NCI-H146 treated with DMSO at 0.1 percent for 48 hours (cell line): ENCODE data around the gene GLG1.

Experiments used
- DNase-seq: peaks from one replicate; lab custom pipeline; 2025; ENCODE audit not compliant: unreplicated experiment; lab: John Stamatoyannopoulos, UW

The GLG1 gene

DNA sequence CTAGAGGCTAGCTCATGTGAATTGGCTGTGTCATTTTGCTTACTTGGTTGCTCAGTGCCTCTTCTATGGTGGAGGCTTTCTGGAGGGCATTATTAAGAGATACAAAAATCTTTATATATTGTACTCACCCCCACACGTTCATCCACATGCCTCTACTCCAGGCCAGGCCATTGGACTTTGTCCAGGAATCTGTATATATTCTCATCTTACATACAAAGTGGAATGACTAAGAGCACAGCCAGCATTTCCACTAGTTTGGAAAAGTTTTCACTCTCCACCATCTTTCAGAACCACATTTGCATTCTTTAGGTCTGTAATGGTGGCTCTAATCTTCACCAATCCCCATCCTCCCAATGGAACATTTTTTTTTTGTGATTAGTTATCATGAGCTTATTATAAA is 4.8 kb upstream of the GLG1 start:
- no peak for DNase-seq

DNA sequence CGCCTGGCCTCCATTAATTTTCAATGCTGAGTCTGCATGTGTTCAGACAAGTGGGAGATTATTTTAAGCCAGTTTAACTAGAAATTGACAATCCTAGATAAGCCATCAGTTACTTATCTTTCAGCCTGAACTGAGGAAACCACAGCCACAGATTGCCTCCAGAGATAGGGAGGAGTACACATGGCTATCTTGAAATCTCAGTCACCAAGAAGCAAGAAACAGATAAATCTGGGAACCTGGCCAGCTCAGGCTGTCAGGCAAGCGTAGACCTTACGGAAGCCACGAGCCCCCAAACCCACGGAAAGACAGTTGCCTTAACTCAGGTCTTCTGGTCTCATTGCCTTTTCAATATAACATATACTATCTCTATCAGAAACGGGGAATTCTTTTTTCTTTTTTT is 2.0 kb upstream of the GLG1 start:
- DNase-seq = no peak

DNA sequence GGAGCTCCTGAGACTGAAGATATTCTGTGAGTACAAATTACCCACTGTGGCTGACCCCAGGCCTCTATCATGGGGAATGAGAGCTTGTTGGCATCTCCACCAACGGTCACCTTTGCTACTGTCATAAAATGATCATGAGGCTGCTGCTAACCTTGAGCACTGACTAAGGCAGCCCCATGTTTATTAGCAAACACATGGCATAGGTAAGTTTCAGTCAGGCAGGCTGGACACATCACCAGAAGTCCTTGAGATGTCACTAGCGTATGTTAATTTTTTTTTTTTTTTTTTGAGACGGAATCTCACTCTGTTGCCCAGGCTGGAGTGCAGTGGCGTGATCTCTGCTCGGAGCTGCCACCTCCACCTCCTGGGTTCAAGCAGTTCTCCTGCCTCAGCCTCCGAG is 1.5 kb upstream of the GLG1 start:
- no peak for DNase-seq

DNA sequence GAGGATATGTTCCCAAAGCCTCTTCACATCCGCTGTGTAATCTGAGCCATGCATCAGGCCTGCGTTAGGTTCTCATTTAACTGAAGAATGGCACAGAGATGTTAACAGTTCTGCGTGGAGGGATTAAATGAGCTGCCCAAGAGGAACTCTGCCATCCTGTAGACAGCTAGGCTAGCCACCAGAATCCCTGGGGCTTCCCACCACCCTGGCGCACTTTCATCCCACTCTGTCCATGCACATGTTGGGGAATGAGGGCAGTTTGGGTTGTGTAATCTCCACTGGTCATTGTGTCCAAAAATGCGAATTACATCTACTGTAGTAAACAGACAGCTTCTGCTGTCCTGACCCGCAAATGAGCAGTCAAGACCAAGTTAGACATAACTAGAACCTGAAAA is 1.0 kb upstream of the GLG1 start:
- no peak for DNase-seq

DNA sequence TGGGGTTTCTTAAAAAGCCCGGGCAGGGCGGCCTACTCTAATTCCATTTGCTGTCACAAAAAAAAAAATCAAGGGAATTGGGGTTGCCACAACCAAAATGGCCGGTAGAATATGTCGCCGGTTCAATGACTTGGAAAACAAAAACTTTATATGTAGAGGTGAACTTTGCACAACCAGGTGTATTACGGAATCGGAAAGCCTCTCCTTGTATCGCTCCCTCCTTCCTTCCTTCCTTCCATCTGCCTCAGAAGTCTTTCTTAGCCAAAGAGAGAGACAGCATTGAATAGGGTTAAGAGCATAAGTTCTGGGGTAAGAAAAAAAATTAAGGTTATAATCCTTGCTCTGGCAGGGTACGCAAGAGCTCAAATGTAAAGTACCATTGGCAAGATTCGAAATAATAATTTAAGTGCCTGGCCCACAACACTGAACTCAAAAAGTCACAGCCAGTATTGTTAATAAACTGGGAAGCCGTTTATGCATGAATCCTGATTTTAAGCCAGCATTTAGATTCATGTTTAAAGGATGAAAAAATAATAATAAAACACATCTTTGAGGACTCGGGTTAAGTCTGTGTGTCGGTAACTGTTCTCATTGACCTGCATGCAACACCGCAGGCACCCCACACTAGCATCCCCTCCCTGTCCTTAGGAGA is 522 bp upstream of the GLG1 start:
- DNase-seq = peak; percentile 51

DNA sequence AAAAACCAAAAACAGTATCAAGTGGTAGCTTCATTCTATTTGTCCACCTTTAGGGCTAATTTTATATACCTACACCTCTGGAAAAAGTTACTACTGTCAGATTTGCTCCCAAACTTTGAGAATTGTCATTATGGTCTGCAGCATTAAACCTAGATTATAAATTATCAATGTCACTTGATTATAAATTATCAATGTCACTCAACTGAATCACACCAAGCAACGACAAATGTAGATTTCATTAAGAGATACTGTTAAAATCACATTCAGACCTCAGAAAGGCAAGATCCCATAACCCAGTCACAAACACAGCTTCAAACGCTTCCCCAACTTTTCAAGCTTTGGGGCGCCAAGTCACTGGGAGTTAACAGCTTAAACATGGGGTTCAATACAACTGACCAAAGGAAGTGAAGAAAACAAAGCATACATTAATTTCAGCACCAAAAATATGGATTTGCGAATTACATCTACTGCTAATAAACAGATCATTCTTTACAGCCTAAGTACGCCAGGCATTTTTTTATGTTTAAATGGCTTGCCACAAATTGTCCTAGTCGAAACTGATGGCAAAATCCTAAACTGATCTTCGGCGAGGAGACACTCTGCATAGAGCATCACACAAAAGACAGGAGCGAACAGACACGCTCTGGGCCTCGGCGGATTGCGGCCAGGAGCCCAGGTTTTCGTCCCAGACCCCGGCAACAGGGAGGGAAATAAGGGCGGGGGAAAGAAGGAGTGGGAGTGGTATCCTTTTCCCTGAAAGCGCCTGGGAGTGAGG is 981 bp downstream of the GLG1 start:
- DNase-seq = no peak

DNA sequence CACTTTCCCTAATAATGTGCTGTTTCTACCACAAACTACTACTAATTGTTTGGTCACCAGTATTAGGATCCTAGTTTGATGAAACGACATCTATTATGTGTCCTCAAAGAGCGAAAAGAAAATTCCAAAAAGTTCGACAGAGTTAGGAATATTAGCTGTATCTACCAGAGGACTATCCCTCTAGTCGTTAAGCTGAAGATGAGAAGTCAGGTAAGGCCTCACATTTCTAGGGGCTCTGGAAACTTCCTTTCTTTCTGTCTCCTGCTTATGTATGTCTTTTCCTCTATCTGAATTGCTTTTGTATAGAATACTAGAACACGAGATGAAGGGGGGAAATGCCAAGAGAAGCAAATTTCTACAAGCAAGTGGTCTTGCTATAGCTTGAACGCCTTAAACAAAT is 1.6 kb downstream of the GLG1 start:
- no peak for DNase-seq

DNA sequence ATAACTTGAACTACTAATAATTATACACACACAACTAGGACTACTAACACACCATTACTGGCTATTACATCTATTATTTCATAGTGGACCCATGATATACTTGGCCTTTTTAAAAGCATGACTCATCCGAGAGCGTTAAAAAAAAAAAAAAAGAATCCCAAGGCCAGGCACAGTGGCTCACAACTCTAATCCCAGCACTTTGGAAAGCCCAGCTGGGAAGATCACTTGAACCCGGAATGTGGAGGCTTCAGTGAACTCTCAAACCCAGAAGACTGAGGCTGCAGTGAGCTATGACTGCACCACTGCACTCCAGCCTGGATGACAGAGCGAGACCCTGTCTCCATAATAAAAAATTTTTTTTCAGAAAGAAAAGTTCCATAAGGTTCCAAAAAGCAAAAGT is 3.1 kb downstream of the GLG1 start:
- DNase-seq = no peak

DNA sequence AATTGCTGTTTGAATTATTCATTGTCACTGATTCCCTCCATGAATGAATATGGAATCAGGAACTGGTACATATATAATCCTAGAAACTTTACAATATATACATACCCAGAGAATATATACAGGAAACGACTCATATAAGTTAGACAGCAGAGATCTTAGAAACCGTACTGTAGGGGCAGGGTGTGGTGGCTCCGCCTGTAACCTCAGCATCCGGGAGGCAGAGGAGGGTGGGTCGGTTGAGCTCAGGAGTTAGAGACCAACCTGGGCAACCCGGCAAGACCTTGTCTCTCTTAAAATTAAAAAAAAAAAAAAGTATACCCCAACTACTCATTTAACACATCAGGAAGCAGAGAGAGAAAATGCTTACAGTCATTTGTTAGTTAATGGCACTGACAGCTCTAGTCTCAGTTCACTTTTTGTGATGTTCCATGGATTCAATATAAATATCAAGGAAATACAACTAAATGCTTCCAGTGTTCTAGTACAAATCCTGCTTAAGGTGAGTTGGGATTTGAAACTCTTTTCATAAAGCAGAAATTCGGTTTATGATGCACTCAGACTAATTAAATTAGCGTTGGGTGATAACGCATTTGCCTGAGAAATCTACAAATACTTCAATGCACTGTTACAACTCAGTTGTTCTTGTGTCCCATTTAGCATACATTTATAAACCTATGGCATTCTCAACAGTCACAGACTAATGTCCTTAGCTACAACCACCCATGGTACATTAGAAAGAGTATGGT is 5.6 kb downstream of the GLG1 start:
- no peak for DNase-seq

DNA sequence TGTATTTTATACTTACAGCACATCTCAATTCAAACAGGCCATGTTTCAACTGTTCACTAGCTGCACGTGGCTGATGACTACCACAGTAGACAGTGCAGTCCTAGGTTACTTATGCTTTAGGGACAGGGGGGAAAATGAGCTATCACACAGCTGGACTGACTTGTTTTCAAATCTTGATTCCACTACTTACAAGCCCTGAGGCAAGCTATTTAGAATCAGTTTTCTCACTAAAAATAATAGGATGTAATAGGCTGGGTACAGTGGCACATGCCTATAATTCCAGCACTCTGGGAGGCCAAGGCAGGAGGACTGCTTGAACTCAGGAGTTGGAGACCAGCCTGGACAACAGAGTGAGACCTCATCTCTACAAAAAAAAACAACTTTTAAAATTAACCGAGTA is 10.3 kb downstream of the GLG1 start:
- DNase-seq = no peak

DNA sequence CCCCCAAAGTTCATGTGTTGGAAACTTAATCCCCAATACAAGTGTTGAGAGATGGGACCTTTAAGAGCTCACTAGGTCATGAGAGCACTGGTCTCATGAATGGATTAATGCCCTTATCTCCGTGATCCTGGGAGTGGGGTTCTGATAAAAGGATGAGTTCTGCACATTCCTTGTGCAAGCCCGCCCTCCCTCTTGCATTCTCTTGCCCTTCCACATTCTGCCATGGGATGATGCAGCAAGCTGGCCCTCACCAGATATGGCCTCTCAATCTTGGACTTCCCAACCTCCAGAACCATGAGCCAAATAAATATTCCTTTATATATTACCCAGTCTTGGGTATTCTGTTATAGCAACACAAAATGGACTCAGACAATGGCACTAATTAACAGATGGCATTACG is 14.1 kb downstream of the GLG1 start:
- no peak for DNase-seq

DNA sequence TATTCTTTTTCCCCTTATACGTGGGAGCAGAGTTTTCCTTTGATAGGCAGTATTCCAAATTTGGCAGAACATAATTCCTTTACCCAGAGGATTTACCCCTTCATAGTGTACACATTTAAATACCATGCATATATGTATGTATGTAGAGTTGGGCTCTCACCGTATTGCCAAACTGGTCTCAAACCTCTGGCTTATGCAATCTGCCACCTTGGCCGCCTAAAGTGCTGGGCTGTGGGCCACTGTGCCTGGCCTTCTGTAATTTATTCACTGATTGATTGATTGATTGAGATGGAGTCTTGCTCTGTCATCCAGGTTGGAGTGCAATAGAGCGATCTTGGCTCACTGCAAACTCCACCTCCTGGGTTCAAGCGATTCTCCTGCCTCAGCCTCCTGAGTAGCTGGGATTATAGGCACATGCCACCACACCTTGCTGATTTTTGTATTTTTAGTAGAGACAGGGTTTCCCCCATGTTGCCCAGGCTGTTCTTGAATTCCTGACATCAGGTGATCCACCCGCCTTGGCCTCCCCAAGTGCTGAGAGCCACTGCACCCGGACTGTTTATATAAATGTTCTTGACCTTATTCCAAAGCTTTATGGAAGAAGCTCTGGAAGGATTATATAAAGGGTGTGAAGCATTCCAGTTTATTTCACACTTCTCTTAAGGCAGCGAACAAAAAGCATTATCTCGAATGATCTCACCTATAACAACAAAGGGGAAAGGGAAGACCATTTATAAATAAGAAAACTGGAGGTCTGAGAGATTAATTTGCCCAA is 14.9 kb downstream of the GLG1 start:
- no peak for DNase-seq

DNA sequence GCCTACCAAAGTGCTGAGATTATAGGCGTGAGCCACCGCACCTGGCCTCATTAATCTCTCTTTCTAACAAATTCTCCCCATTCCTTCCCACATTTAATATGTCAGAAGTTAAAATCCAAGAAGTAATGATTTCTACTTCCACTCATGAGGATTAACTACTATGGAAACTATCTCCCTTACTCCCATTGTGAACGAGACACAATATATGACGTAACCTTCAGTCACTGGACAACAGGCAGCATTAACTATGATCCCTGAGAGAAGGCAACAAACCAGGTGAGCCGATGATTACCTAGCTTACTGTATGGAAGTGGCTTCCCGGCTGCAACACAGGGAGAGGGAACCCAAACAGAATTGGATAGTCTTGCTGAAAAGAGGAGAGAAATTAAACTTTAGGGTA is 20.0 kb downstream of the GLG1 start:
- DNase-seq = no peak

DNA sequence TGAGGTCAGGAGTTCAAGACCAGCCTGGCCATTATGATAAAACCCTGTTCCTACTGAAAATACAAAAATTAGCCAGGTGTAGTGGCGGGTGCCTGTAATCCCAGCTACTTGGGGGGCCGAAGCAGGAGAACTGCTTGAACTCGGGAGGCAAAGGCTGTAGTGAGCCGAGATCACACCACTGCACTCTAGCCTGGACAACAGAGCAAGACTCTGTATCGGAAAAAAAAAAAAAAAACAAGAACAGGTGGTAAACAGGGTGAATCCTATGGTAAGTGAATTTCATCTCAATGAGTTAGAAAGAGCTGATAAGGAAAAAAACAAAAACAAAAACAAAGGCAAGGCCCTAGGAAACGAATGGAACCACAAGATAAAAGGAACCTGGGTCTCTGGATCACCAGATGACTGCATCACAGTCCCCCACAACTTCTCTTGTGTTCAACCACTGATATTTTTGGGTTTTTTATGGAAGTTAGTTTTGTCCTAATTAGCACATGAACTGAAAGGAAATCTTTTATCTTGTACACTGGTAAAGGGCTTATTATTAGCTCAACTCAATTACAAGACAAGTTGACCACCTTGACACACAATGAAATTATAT is 21.0 kb downstream of the GLG1 start:
- no peak for DNase-seq

DNA sequence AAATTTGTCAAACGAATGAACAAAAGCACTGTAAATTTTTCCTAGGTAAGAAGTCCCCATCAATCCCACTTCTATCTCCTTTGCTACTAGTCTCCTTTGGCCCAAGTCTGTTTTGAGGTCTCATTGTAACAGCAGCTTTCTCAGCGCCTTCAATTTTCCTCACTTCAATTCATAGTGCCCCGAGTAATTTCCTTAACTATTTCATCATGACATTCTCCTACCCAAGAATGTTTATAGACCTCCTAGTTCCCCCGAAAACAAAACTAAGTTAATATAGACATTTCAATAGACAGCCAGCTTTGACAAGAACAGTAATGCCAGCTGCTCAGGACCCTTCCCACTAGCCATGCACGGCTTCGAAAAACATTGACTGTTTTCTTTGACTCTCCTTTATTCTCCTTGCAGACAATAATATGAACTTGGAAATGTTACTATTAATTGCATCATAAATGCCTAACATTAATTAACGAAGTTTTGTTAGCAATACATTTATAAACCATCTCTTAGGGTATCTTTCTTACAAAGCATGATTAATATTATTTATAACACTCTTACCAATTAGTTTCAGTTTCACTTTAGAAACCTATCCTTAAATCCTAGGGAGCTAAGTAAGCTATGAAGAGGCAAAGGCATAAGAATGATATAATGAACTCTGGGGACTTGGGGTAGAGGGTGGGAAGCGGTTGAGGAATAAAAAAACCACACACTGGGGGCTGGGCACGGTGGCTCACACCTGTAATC is 22.8 kb downstream of the GLG1 start:
- DNase-seq = no peak

DNA sequence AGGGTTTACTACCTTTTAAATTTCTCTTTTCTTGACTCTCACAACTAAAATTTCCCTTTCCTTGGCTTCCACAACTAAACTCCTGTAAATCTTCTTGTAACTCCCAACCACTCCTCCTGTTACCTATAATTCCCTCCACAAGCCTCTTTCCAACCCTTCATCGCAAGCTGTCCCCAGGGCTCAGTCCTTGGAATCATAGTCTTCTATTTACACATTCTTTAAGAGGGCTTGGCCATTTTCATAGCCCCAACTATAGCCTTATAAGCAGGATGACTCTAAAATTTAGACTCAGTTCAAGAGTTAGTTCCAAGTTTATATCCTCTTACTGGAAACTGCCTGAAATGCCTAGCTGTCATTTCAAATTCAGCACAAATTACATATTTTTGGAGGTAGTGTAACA is 23.9 kb downstream of the GLG1 start:
- DNase-seq = no peak

DNA sequence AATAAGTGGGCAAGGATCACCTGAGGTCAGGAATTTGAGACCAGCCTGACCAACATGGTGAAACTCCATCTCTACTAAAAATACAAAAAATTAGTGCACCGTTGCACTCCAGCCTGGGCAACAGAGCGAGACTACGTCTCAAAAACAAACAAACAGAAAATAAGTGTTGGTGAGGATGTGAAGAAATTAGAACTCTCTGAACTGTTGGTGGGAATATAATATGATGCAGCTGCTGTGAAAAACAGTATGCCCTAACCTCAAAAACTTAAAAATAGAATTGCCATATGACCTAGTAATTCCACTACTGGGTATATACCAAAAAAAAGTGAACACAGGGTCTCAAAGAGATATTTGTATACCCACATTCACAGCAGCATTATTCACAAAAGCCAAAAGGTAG is 26.1 kb downstream of the GLG1 start:
- DNase-seq = no peak

DNA sequence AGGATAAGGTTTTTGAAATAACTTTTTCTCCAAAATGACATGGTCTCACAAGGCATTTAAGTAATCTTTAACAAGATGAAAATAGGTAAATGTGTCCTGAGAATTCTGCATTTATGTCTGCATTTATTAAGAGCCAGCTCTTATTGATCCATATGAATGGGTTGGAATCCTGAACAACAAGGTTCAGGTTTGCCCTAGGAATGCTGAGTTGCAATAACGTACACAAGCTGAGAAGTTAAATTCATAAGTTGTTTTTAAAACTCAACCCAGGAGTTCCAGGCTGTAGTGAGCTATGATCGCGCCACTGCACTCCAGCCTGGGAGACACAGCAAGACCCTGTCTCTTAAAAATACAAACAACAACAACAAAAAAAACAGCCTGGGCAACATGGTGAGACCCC is 28.1 kb downstream of the GLG1 start:
- DNase-seq = no peak

DNA sequence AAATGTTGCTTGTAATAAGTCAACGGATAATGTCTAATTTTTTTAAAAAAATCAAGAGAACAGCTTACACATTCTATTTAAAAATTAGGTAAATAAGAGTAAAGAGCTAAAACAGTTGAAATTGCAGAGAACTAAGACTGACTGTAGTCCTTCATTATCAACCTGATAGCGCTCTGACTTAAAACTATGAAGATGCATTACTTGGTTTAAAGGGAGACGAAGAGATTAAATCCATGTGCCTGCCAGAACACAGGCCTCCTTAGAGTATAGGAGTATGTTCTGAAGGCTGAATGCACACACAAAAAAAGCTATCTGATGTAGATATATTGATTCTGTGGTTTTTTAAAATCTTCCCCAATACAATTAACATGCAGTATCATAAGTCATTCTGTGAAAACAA is 28.5 kb downstream of the GLG1 start:
- DNase-seq = no peak

DNA sequence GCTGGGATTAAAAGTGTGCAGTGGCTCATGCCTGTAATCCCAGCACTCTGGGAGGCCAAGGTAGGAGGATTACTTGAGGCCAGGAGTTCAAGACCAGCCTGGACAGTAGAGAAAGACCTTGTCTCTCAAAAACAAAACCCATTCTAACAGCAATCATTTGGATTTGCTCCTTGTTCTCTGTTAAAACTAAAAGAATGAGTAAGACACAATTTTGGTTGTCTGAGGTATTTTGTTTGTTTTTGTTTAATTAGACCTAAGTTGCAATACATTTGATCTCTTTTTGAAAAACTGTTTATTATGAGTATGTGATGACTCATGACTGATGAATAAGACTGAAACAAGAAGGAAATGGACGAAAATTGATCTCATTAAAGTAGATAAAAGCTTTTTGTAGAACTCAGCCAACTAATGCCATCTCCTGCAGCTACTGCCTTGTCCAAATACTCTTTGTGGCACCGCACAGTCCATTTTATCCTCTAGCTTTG is 29.0 kb downstream of the GLG1 start:
- peak; percentile 18 for DNase-seq
